Endothelial cell of umbilical vein (primary cell): ENCODE data around the gene CHSY1. TPM values are rescaled to one million over a fixed set of nuclear protein-coding genes. Genes with fewer than 3 reads are reported as not detected.

Experiments
- BruUV-seq: library from RNA; stranded (reverse); fragments of 400-500 nt; replicated peaks from 2 replicates; lab custom pipeline; 2021; lab: Mats Ljungman, UMichigan
- CTCF ChIA-PET: fragments of 300-600, 350-600 bp; sonication (Branson Sonifier 250); formaldehyde crosslinking; loops from one replicate; lab custom pipeline; 2021; ENCODE audit warnings: antibody characterized with exemption, inconsistent platforms; lab: Charles Lee
- POLR2A ChIA-PET: fragments of 300-600, 350-600 bp; sonication (Branson Sonifier 250); formaldehyde crosslinking; loops from one replicate; lab custom pipeline; 2021; ENCODE audit warnings: antibody characterized with exemption, inconsistent platforms; lab: Charles Lee
- DNase-seq: peaks from one replicate; pipeline ENCODE4 v3.0.0-alpha.2; 2011; ENCODE audit warnings: low read depth, low spot score
- FAIRE-seq: peaks from 2 replicates; lab custom pipeline; 2011; peaks lifted over from hg19 to GRCh38; lab: Jason Lieb, UNC
- H2AFZ ChIP-seq: 2 replicates; pipeline ENCODE4 v1.6.0; 2012; ENCODE audit warnings: low read depth, low read length, control low read depth, inconsistent platforms
- H3K27ac ChIP-seq: 2 replicates; pipeline ENCODE4 v1.5.1; 2011; ENCODE audit warnings: low read depth, mild to moderate bottlenecking, control low read depth, low read length, moderate library complexity; ENCODE audit not compliant: insufficient read depth
- H3K27me3 ChIP-seq, 2 experiments: 2 replicates each; pipeline versions ENCODE4 v1.6.0 to v1.6.1; 2011; ENCODE audit warnings: low read length in 2 of 2, mixed read lengths in 1 of 2; ENCODE audit not compliant: control insufficient read depth in 2 of 2, insufficient read depth in 2 of 2
- H3K36me3 ChIP-seq, 2 experiments: 2 replicates in 1 of 2; 3 replicates in 1 of 2; pipeline ENCODE4 v1.5.1; 2011; ENCODE audit warnings: low read length in 2 of 2, mild to moderate bottlenecking in 1 of 2, moderate library complexity in 1 of 2; ENCODE audit not compliant: control insufficient read depth in 2 of 2, insufficient read depth in 2 of 2; ENCODE audit errors: extremely low read depth in 1 of 2
- H3K4me1 ChIP-seq: 3 replicates; pipeline ENCODE4 v1.5.1; 2011; ENCODE audit warnings: mild to moderate bottlenecking, low read length; ENCODE audit not compliant: control insufficient read depth, insufficient read depth; ENCODE audit errors: extremely low read depth
- H3K4me2 ChIP-seq: 2 replicates; pipeline ENCODE4 v1.6.1; 2011; ENCODE audit warnings: low read length, control low read depth, mixed read lengths; ENCODE audit not compliant: insufficient read depth
- H3K4me3 ChIP-seq, 3 experiments: fragments of 200-600 bp in 1 of 3; sonication (generic), shearing (Covaris generic) in 1 of 3; replicated peaks in 1 of 3; 2 replicates each; pipeline ENCODE4 v1.5.1; 2011 to 2016; ENCODE audit warnings: control low read depth in 3 of 3, low read length in 3 of 3, mild to moderate bottlenecking in 2 of 3, inconsistent platforms in 1 of 3, low read depth in 1 of 3, moderate library complexity in 1 of 3; ENCODE audit not compliant: insufficient read depth in 1 of 3
- H3K79me2 ChIP-seq: 2 replicates; pipeline ENCODE4 v1.6.0; 2012; ENCODE audit warnings: low read length, inconsistent platforms; ENCODE audit not compliant: control insufficient read depth, insufficient read depth
- H3K9ac ChIP-seq: replicated peaks from 2 replicates; pipeline ENCODE3; 2011; ENCODE audit warnings: low read length, control low read depth; ENCODE audit not compliant: insufficient read depth; ENCODE audit errors: extremely low read depth
- H3K9me1 ChIP-seq: replicated peaks from 3 replicates; pipeline ENCODE4 v1.6.0; 2011; ENCODE audit warnings: mild to moderate bottlenecking, low read length; ENCODE audit not compliant: control insufficient read depth, insufficient read depth; ENCODE audit errors: extremely low read depth
- H3K9me3 ChIP-seq: replicated peaks from 2 replicates; pipeline ENCODE4 v1.5.1; 2012; ENCODE audit warnings: low read length, inconsistent platforms; ENCODE audit not compliant: control insufficient read depth, insufficient read depth
- H4K20me1 ChIP-seq: replicated peaks from 2 replicates; pipeline ENCODE3; 2011; ENCODE audit warnings: mild to moderate bottlenecking, low read length; ENCODE audit not compliant: control insufficient read depth, insufficient read depth; ENCODE audit errors: extremely low read depth
- CTCF ChIP-seq, 2 donors: IDR thresholded peaks; 1 replicate in 1 of 2; 2 replicates in 1 of 2; pipeline ENCODE4 v1.5.1; 2011; ENCODE audit warnings: low read length in 2 of 2, mild to moderate bottlenecking in 2 of 2, moderate library complexity in 2 of 2, control low read depth in 1 of 2, inconsistent platforms in 1 of 2, low read depth in 1 of 2; ENCODE audit not compliant: insufficient read depth in 1 of 2; ENCODE audit errors: extremely low read depth in 1 of 2
- EZH2 ChIP-seq: IDR thresholded peaks from 2 replicates; pipeline ENCODE4 v1.6.1; 2012; ENCODE audit warnings: borderline replicate concordance, low read depth, mild to moderate bottlenecking, moderate library complexity, low read length, inconsistent platforms; ENCODE audit not compliant: severe bottlenecking
- FOS ChIP-seq: IDR thresholded peaks from 2 replicates; pipeline ENCODE4 v1.6.1; 2011; ENCODE audit warnings: mild to moderate bottlenecking, low read length, moderate library complexity, borderline replicate concordance; ENCODE audit not compliant: insufficient read depth
- GATA2 ChIP-seq: IDR thresholded peaks from 2 replicates; pipeline ENCODE4 v1.7.0; 2011; ENCODE audit warnings: low read depth, mild to moderate bottlenecking, moderate library complexity, mixed read lengths, low read length; ENCODE audit not compliant: insufficient read length, insufficient read depth
- JUN ChIP-seq: IDR thresholded peaks from 2 replicates; pipeline ENCODE4 v1.6.1; 2011; ENCODE audit warnings: borderline replicate concordance, low read depth; ENCODE audit not compliant: insufficient read length, insufficient read depth
- MAX ChIP-seq: IDR thresholded peaks from 2 replicates; pipeline ENCODE4 v1.6.1; 2011; ENCODE audit not compliant: insufficient read depth, insufficient read length
- MYC ChIP-seq: IDR thresholded peaks from one replicate; pipeline ENCODE4 v1.6.1; 2011; ENCODE audit warnings: mild to moderate bottlenecking, low read depth, low read length
- POLR2A ChIP-seq: IDR thresholded peaks from 2 replicates; pipeline ENCODE4 v1.6.1; 2012; ENCODE audit warnings: low read depth, mild to moderate bottlenecking, control low read depth, low read length
- POLR2AphosphoS5 ChIP-seq: IDR thresholded peaks from 2 replicates; pipeline ENCODE4 v1.6.1; 2012; ENCODE audit warnings: low read depth, mild to moderate bottlenecking, control low read depth, low read length, moderate library complexity; ENCODE audit not compliant: insufficient read depth
- dilution Hi-C: fragments of 300-500 bp; cut with MboI; formaldehyde crosslinking; loops from one replicate; pipeline ENCODE4 v1.15.0; 2019; ENCODE audit warnings: low sequenced_read_pairs; ENCODE audit not compliant: extremely low pct_ligation_motif_present
- intact Hi-C: fragments of 100-400 bp; cut with micrococcal nuclease; formaldehyde crosslinking; loops from one replicate; pipeline ENCODE4 v1.10.0; 2022
- polyA plus RNA-seq, 4 experiments: library from polyadenylated mRNA; depleted of rRNA in 3 of 4; stranded (reverse) in 3 of 4; unstranded in 1 of 4; fragments of >200 nt; gene quantifications; 2 replicates each; pipeline versions ENCODE4 v1.2.1 to v1.2.3, GENCODE V29; 2011 to 2012; ENCODE audit warnings: missing spikeins in 1 of 4
- total RNA-seq: library from RNA; stranded (reverse); gene quantifications from 2 replicates; pipeline ENCODE4 v1.2.3, GENCODE V29; 2021

Gene CHSY1
- total and polyA plus RNA-seq, 2 donors (not counting 3 experiments of a cell fraction or from before 2014, with no cell fraction given), result 23.7 to 50.8 TPM

- POLR2A ChIA-PET, result no interaction called here
- no peak overlapping the region for H2AFZ ChIP-seq
- H3K4me1 ChIP-seq, result no peaks in the 10 kb centered on the region
- FAIRE-seq (no peak), DNase-seq (no peak)
- no peak overlapping the region for H3K27ac ChIP-seq
- H3K79me2 ChIP-seq, result peaks cover 93% of the 10 kb centered on the region
- CTCF ChIA-PET, result no interaction called here
- H3K9me3 ChIP-seq, result no peaks in the 10 kb centered on the region
- no peak overlapping the region for H3K4me3 ChIP-seq
- BruUV-seq, result no TSS peak
- peaks cover 5 to 9% of the 10 kb centered on the region in 2 experiments for H3K36me3 ChIP-seq
- TF ChIP-seq POLR2AphosphoS5, result no peak
- no peak for TF ChIP-seq EZH2
- TF ChIP-seq JUN, result no peak
- TF ChIP-seq MYC, result no peak
- no peak for TF ChIP-seq POLR2A
- TF ChIP-seq GATA2, result no peak
- no peak for TF ChIP-seq MAX
- TF ChIP-seq CTCF (IDR thresholded peaks at IDR 0.05; ENCODE audit: extremely low read depth in 1 of 2, insufficient read depth in 1 of 2, low read depth in 1 of 2, low read length in 2 of 2), result no peak
- no peak for TF ChIP-seq FOS
- intact Hi-C loops (no loop called here), dilution Hi-C loops (no loop called here)
- no peak overlapping the region for H3K9ac ChIP-seq
- H3K4me2 ChIP-seq, result no peak overlapping the region
- H3K9me1 ChIP-seq, result no peaks in the 10 kb centered on the region
- no peaks in the 10 kb centered on the region for H3K27me3 ChIP-seq
- peaks cover 18% of the 10 kb centered on the region for H4K20me1 ChIP-seq
These were observed 18.1 kb downstream of the CHSY1 start for GRCh38 chr15:101233651-101234280.
